ENCODE data around the gene STAU1. TPM values are rescaled to one million over a fixed set of nuclear protein-coding genes. Genes with fewer than 3 reads are reported as not detected.

STAU1 gene
- total and polyA plus RNA-seq, 10 of the 15 experiments (the other 5 are each of a cell fraction or from before 2014, with no cell fraction given): 13.9 to 66.2 (median 45.6) TPM

GRCh38 chr20:49216991-49217578 is 29.0 kb upstream of the STAU1 start (continued):
- TF ChIP-seq SIN3A (IDR thresholded peaks at IDR 0.05; ENCODE audit: low read depth, low read length) (no peak), JUND (IDR thresholded peaks at IDR 0.05; ENCODE audit: low read depth, low read length) (no peak), RAD21 (IDR thresholded peaks at IDR 0.05; ENCODE audit: insufficient read depth, low read depth, low read length) (peak; percentile 78), WRNIP1 (IDR thresholded peaks at IDR 0.05; ENCODE audit: borderline replicate concordance, low read depth, low read length) (no peak), SMARCA5 (IDR thresholded peaks at IDR 0.05) (0 out of 2 replicates have a peak, but pooled peaks have one; percentile 25), CTCF (IDR thresholded peaks at IDR 0.05 in 2 of 3, conservative IDR thresholded peaks at IDR 0.05 in 1 of 3; ENCODE audit: control insufficient read depth in 2 of 3, extremely low read depth in 1 of 3, insufficient read depth in 1 of 3, low read depth in 3 of 3, low read length in 3 of 3) (peak; percentile 84 to 94 (median 92)), POU2F2 (IDR thresholded peaks at IDR 0.05; ENCODE audit: borderline replicate concordance, low read depth, low read length) (no peak), FOS (IDR thresholded peaks at IDR 0.05; ENCODE audit: borderline replicate concordance, extremely low read depth, insufficient read length) (no peak), CREM (IDR thresholded peaks at IDR 0.05; ENCODE audit: low read depth) (no peak), SPI1 (IDR thresholded peaks at IDR 0.05; ENCODE audit: borderline replicate concordance, insufficient read depth, low read depth, low read length) (peak; percentile 67; the same call in 1 of the 2 replicates), NR2C2 (IDR thresholded peaks at IDR 0.05; ENCODE audit: borderline replicate concordance, control insufficient read depth, insufficient read length, low read depth) (no peak), PKNOX1 (IDR thresholded peaks at IDR 0.05) (peak; percentile 14; the same call in 1 of the 2 replicates)
